Common myeloid progenitor, CD34-positive (primary cell): ENCODE data around the gene UBR3.
"Not testable (repeated sequence)": the region's sequence is repeated elsewhere in the genome, so short reads cannot be mapped to it uniquely, and the experiment has no call there.

Source experiments
- CTCF ChIA-PET: fragments of 350-600 bp; sonication (Branson Sonifier 250); formaldehyde crosslinking; loops from one replicate; lab custom pipeline; 2021; ENCODE audit warnings: antibody characterized with exemption; lab: Charles Lee
- POLR2A ChIA-PET: fragments of 350-600 bp; sonication (Branson Sonifier 250); formaldehyde crosslinking; loops from one replicate; lab custom pipeline; 2021; ENCODE audit warnings: antibody characterized with exemption; lab: Charles Lee
- DNase-seq, 3 donors: peaks; one replicate each; pipeline versions ENCODE4 v3.0.0 to v3.0.0-alpha.2; 2013
- H3K27ac ChIP-seq, 2 experiments: 1 replicate in 1 of 2; 2 replicates in 1 of 2; pipeline ENCODE4 v1.7.0; 2013; ENCODE audit warnings: inconsistent platforms in 2 of 2, low read length in 2 of 2, mild to moderate bottlenecking in 2 of 2, low read depth in 1 of 2, moderate library complexity in 1 of 2; ENCODE audit not compliant: severe bottlenecking in 2 of 2, insufficient read depth in 1 of 2, poor library complexity in 1 of 2
- H3K27me3 ChIP-seq, 5 experiments: replicated peaks in 2 of 5; 1 replicate in 3 of 5; 2 replicates in 2 of 5; pipeline versions ENCODE4 v1.6.1 to v1.7.0; 2013; ENCODE audit warnings: low read length in 4 of 5, mild to moderate bottlenecking in 2 of 5, moderate library complexity in 2 of 5, inconsistent platforms in 1 of 5; ENCODE audit not compliant: insufficient read depth in 5 of 5, control insufficient read depth in 4 of 5
- H3K36me3 ChIP-seq, 4 experiments: 1 replicate in 2 of 4; 2 replicates in 2 of 4; pipeline versions ENCODE4 v1.6.1 to v1.7.0; 2013; ENCODE audit warnings: low read length in 3 of 4, control low read depth in 1 of 4, mild to moderate bottlenecking in 1 of 4; ENCODE audit not compliant: control insufficient read depth in 4 of 4, insufficient read depth in 4 of 4
- H3K4me1 ChIP-seq, 4 experiments: 1 replicate in 3 of 4; 2 replicates in 1 of 4; pipeline versions ENCODE4 v1.6.1 to v1.7.1; 2013; ENCODE audit warnings: low read length in 3 of 4, mild to moderate bottlenecking in 3 of 4, control low read depth in 1 of 4, inconsistent platforms in 1 of 4, moderate library complexity in 1 of 4; ENCODE audit not compliant: control insufficient read depth in 4 of 4, insufficient read depth in 4 of 4; ENCODE audit errors: control extremely low read depth in 1 of 4
- H3K4me3 ChIP-seq, 7 experiments: 1 replicate in 4 of 7; 2 replicates in 3 of 7; pipeline versions ENCODE4 v1.5.1 to v1.7.0; 2013; ENCODE audit warnings: mild to moderate bottlenecking in 7 of 7, low read length in 6 of 7, moderate library complexity in 6 of 7, inconsistent platforms in 2 of 7, low read depth in 2 of 7, control low read depth in 1 of 7; ENCODE audit not compliant: insufficient read depth in 4 of 7, control insufficient read depth in 1 of 7; ENCODE audit errors: extremely low read depth in 1 of 7
- H3K9me3 ChIP-seq, 5 experiments: 1 replicate in 4 of 5; 2 replicates in 1 of 5; pipeline versions ENCODE4 v1.6.1 to v1.7.1; 2013; ENCODE audit warnings: low read length in 4 of 5, mild to moderate bottlenecking in 2 of 5, inconsistent platforms in 1 of 5, low read depth in 1 of 5, moderate library complexity in 1 of 5; ENCODE audit not compliant: control insufficient read depth in 4 of 5, insufficient read depth in 2 of 5; ENCODE audit errors: control extremely low read depth in 1 of 5
- WGBS: methylation state at CpG from one replicate; pipeline ENCODE4 v1.1.5; 2013; ENCODE audit not compliant: insufficient coverage; 5-methylcytosine and 5-hydroxymethylcytosine counted together

UBR3 gene

GRCh38 chr2:169866230-169866629 lies 39.0 kb downstream of the UBR3 start:
- DNase-seq, H3K27ac ChIP-seq, H3K9me3 ChIP-seq, H3K4me1 ChIP-seq, POLR2A ChIA-PET, H3K4me3 ChIP-seq, H3K27me3 ChIP-seq, H3K36me3 ChIP-seq: not testable (repeated sequence)
- WGBS: no CpG with 5 or more reads among the region's 6 CpGs
- CTCF ChIA-PET: interaction anchor here (1.1 to 1.9 kb wide), 3 partner anchors 11 to 26 kb away, joined by 3 to 7 read pairs (median 4); no protein-coding TSS in a partner anchor

GRCh38 chr2:169867579-169867978 lies 40.3 kb downstream of the UBR3 start:
- no peaks in the 10 kb centered on the region for H3K9me3 ChIP-seq
- no peaks in the 10 kb centered on the region for H3K36me3 ChIP-seq
- ChIA-PET POLR2A (no interaction called here), CTCF (no interaction called here)
- H3K27me3 ChIP-seq: no peaks in the 10 kb centered on the region
- no peak for DNase-seq
- no peak overlapping the region for H3K27ac ChIP-seq
- WGBS: no CpG with 5 or more reads among the region's 3 CpGs
- no peaks in the 10 kb centered on the region for H3K4me1 ChIP-seq
- H3K4me3 ChIP-seq: no peak overlapping the region

- Histone ChIP-seq H3K27ac (no peak overlapping the region), H3K4me3 (no peak overlapping the region), H3K9me3 (no peaks in the 10 kb centered on the region), H3K27me3 (no peaks in the 10 kb centered on the region), H3K4me1 (no peaks in the 10 kb centered on the region), H3K36me3 (no peaks in the 10 kb centered on the region)
- ChIA-PET POLR2A (no interaction called here), CTCF (interaction anchor here (1.1 to 1.3 kb wide), 2 partner anchors 9 to 41 kb away, joined by 3 read pairs; no protein-coding TSS in a partner anchor)
- no peak for DNase-seq
- WGBS: 100% methylated on average over 4 of the region's 7 CpGs
Observed at GRCh38 chr2:169868951-169869350, 41.7 kb downstream of the UBR3 start.

GRCh38 chr2:169871369-169871768 lies 44.1 kb downstream of the UBR3 start:
- POLR2A ChIA-PET, H3K9me3 ChIP-seq, H3K36me3 ChIP-seq, H3K27ac ChIP-seq, H3K27me3 ChIP-seq, DNase-seq, H3K4me1 ChIP-seq, H3K4me3 ChIP-seq: not testable (repeated sequence)
- CTCF ChIA-PET: interaction anchor here (0.6 kb wide), 2 partner anchors 128 to 265 kb away, joined by 3 read pairs; no protein-coding TSS in a partner anchor
- no CpG with 5 or more reads among the region's 9 CpGs for WGBS

- no CpG with 5 or more reads among the region's 1 CpG for WGBS
- peaks cover 0 to 5% (median 1%) of the 10 kb centered on the region in 4 experiments for H3K4me1 ChIP-seq
- H3K9me3 ChIP-seq: no peaks in the 10 kb centered on the region
- ChIA-PET CTCF (no interaction called here), POLR2A (no interaction called here)
- H3K27ac ChIP-seq: no peak overlapping the region
- H3K36me3 ChIP-seq: peaks cover 0 to 6% (median 0%) of the 10 kb centered on the region in 4 experiments
- H3K27me3 ChIP-seq: no peaks in the 10 kb centered on the region
- H3K4me3 ChIP-seq: no peak overlapping the region
- no peak for DNase-seq
Observed at GRCh38 chr2:169871994-169872393, 44.7 kb downstream of the UBR3 start.

- CTCF ChIA-PET: interaction anchor here (0.7 to 2.0 kb wide), 11 partner anchors 9 to 428 kb away, joined by 3 to 8 read pairs (median 4); partner anchors contain the start of genes METTL5 and UBR3
- H3K27ac ChIP-seq: no peak overlapping the region
- POLR2A ChIA-PET: no interaction called here
- peaks cover 0 to 5% (median 1%) of the 10 kb centered on the region in 4 experiments for H3K4me1 ChIP-seq
- H3K36me3 ChIP-seq: peaks cover 0 to 6% (median 0%) of the 10 kb centered on the region in 4 experiments
- H3K4me3 ChIP-seq: no peak overlapping the region
- H3K27me3 ChIP-seq: no peaks in the 10 kb centered on the region
- peak; percentile 48 to 67 (median 65) for DNase-seq
- no peaks in the 10 kb centered on the region for H3K9me3 ChIP-seq
Observed at GRCh38 chr2:169877398-169877797, 50.1 kb downstream of the UBR3 start.

GRCh38 chr2:169887120-169887519 lies 59.9 kb downstream of the UBR3 start:
- H3K4me3 ChIP-seq: no peak overlapping the region
- H3K27me3 ChIP-seq: no peaks in the 10 kb centered on the region
- no peak for DNase-seq
- H3K4me1 ChIP-seq: no peaks in the 10 kb centered on the region
- H3K9me3 ChIP-seq: no peaks in the 10 kb centered on the region
- H3K36me3 ChIP-seq: peaks cover 0 to 7% (median 4%) of the 10 kb centered on the region in 4 experiments
- ChIA-PET CTCF (interaction anchor here (1.6 kb wide), 1 partner anchor 10 kb away, joined by 4 read pairs; no protein-coding TSS in a partner anchor), POLR2A (no interaction called here)
- WGBS: no CpG with 5 or more reads among the region's 1 CpG
- H3K27ac ChIP-seq: no peak overlapping the region
